HTR-8/SVneo (cell line): ENCODE results near the gene PCDHB2.
A peak's percentile ranks its signal among the peaks of the same experiment; 100 is the strongest.
"Not testable (repeated sequence)": the region's sequence is repeated elsewhere in the genome, so short reads cannot be mapped to it uniquely, and the experiment has no call there.

Experiments
- DNase-seq: peaks from one replicate; pipeline ENCODE4 v3.0.0; 2011; ENCODE audit warnings: low spot score, mixed read lengths; ENCODE audit not compliant: insufficient read length
- FAIRE-seq: peaks from 2 replicates; lab custom pipeline; 2011; peaks lifted over from hg19 to GRCh38; lab: Jason Lieb, UNC

PCDHB2 gene

GRCh38 chr5:141135030-141135717 is 40.8 kb downstream of the PCDHB2 start, which contains the start of gene PCDHB5:
PCDHB5 (plus strand) TSS chr5:141135206; CDS start chr5:141135435, 229 bp downstream.
- FAIRE-seq, result peak; percentile 44
- DNase-seq, result peak; percentile 72

GRCh38 chr5:141135718-141136266 is 41.4 kb downstream of the PCDHB2 start:
- no peak for DNase-seq

GRCh38 chr5:141137346-141137745 is 42.9 kb downstream of the PCDHB2 start:
- not testable (repeated sequence) for FAIRE-seq, DNase-seq

More at GRCh38 chr5:141135718-141136266, 41.4 kb downstream of the PCDHB2 start:
- FAIRE-seq, result no peak
